Breast epithelium (tissue), 3 donors: ENCODE data around the gene TOB2.

Source experiments
- POLR2A ChIP-seq: fragments of 450-650 bp; IDR thresholded peaks from one replicate; pipeline ENCODE4 v1.6.1; 2016; ENCODE audit warnings: antibody characterized with exemption, mild to moderate bottlenecking, moderate library complexity
- TF ChIP-seq, protein P1 (sequence below), 3 donors: fragments of 450-650 bp; IDR thresholded peaks; one replicate each; pipeline ENCODE4 v1.5.1; 2016 to 2017; ENCODE audit warnings: antibody characterized with exemption in 3 of 3, mild to moderate bottlenecking in 3 of 3, moderate library complexity in 3 of 3

DNA sequence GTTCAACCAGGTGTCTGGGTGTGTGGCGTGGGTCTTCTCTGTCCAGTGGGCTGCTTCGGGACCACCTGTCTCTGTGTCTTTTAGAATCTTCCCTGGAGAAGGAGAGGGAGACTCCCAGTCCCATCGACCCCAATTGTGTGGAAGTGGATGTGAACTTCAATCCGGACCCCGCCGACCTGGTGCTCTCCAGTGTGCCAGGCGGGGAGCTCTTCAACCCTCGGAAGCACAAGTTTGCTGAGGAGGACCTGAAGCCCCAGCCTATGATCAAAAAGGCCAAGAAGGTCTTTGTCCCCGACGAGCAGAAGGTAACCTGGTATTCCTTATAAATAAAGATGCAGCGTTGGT lies 52.6 kb downstream of the TOB2 start:
- TF ChIP-seq, protein P1, sequence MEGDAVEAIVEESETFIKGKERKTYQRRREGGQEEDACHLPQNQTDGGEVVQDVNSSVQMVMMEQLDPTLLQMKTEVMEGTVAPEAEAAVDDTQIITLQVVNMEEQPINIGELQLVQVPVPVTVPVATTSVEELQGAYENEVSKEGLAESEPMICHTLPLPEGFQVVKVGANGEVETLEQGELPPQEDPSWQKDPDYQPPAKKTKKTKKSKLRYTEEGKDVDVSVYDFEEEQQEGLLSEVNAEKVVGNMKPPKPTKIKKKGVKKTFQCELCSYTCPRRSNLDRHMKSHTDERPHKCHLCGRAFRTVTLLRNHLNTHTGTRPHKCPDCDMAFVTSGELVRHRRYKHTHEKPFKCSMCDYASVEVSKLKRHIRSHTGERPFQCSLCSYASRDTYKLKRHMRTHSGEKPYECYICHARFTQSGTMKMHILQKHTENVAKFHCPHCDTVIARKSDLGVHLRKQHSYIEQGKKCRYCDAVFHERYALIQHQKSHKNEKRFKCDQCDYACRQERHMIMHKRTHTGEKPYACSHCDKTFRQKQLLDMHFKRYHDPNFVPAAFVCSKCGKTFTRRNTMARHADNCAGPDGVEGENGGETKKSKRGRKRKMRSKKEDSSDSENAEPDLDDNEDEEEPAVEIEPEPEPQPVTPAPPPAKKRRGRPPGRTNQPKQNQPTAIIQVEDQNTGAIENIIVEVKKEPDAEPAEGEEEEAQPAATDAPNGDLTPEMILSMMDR (IDR thresholded peaks at IDR 0.05) = no peak
- no peak for TF ChIP-seq POLR2A
